H9 (cell line): Measurements from ENCODE around the gene FREY1. TPM values are rescaled to one million over a fixed set of nuclear protein-coding genes. Genes with fewer than 3 reads are reported as not detected.

Experiments used
- DNase-seq: peaks from one replicate; pipeline ENCODE4 v3.0.0-alpha.2; 2017
- H2AFZ ChIP-seq: one replicate; pipeline ENCODE4 v1.6.1; 2013; ENCODE audit warnings: mild to moderate bottlenecking, low read length, control low read depth, moderate library complexity
- H2AK5ac ChIP-seq: 2 replicates; pipeline ENCODE4 v1.6.1; 2013; ENCODE audit warnings: low read length, control low read depth, mixed read lengths; ENCODE audit not compliant: insufficient read length
- H2BK120ac ChIP-seq: one replicate; pipeline ENCODE4 v1.6.1; 2013; ENCODE audit warnings: low read depth, mild to moderate bottlenecking, low read length, control low read depth, inconsistent platforms; ENCODE audit not compliant: poor library complexity, severe bottlenecking
- H2BK12ac ChIP-seq: 2 replicates; pipeline ENCODE4 v1.6.1; 2013; ENCODE audit warnings: low read length, control low read depth, mixed read lengths, low read depth; ENCODE audit not compliant: insufficient read length
- H2BK15ac ChIP-seq: 2 replicates; pipeline ENCODE4 v1.6.1; 2013; ENCODE audit warnings: low read depth, low read length, control low read depth
- H2BK20ac ChIP-seq: one replicate; pipeline ENCODE4 v1.6.1; 2013; ENCODE audit warnings: low read depth, mild to moderate bottlenecking, low read length, control low read depth, inconsistent platforms; ENCODE audit not compliant: poor library complexity, severe bottlenecking
- H2BK5ac ChIP-seq: 2 replicates; pipeline ENCODE4 v1.6.1; 2013; ENCODE audit warnings: low read length, control low read depth, mixed read lengths; ENCODE audit not compliant: insufficient read length
- H3K14ac ChIP-seq: 2 replicates; pipeline ENCODE4 v1.6.1; 2013; ENCODE audit warnings: low read length, control low read depth; ENCODE audit not compliant: insufficient read depth
- H3K18ac ChIP-seq: 2 replicates; pipeline ENCODE4 v1.6.1; 2013; ENCODE audit warnings: low read depth, mild to moderate bottlenecking, mixed read lengths, low read length, control low read depth; ENCODE audit not compliant: insufficient read length
- H3K23ac ChIP-seq: 2 replicates; pipeline ENCODE4 v1.6.1; 2013; ENCODE audit warnings: low read length, control low read depth, mixed read lengths, low read depth; ENCODE audit not compliant: insufficient read length
- H3K23me2 ChIP-seq: 2 replicates; pipeline ENCODE4 v1.6.1; 2013; ENCODE audit warnings: low read depth, mild to moderate bottlenecking, mixed read lengths, low read length, control low read depth; ENCODE audit not compliant: insufficient read length, poor library complexity, severe bottlenecking
- H3K27ac ChIP-seq: 2 replicates; pipeline ENCODE4 v1.5.1; 2013; ENCODE audit warnings: low read length, control low read depth, mixed read lengths, low read depth; ENCODE audit not compliant: insufficient read length
- H3K27me3 ChIP-seq: 2 replicates; pipeline ENCODE4 v1.6.1; 2013; ENCODE audit warnings: low read length, control low read depth, inconsistent platforms; ENCODE audit not compliant: insufficient read depth
- H3K4ac ChIP-seq: 2 replicates; pipeline ENCODE4 v1.6.1; 2013; ENCODE audit warnings: low read depth, mild to moderate bottlenecking, control low read depth, inconsistent platforms, low read length, moderate library complexity
- H3K4me1 ChIP-seq: 2 replicates; pipeline ENCODE4 v1.6.1; 2013; ENCODE audit warnings: low read length, control low read depth, inconsistent platforms; ENCODE audit not compliant: insufficient read depth
- H3K4me2 ChIP-seq: 2 replicates; pipeline ENCODE4 v1.6.1; 2013; ENCODE audit warnings: low read length, control low read depth, mixed read lengths; ENCODE audit not compliant: insufficient read length, insufficient read depth
- H3K56ac ChIP-seq: 2 replicates; pipeline ENCODE4 v1.6.1; 2013; ENCODE audit warnings: low read depth, mild to moderate bottlenecking, mixed read lengths, low read length, control low read depth; ENCODE audit not compliant: insufficient read length
- H3K79me1 ChIP-seq: 2 replicates; pipeline ENCODE4 v1.6.1; 2013; ENCODE audit warnings: low read depth, mild to moderate bottlenecking, moderate library complexity, low read length, control low read depth, inconsistent platforms; ENCODE audit not compliant: insufficient read depth, poor library complexity, severe bottlenecking
- H3K79me2 ChIP-seq: 2 replicates; pipeline ENCODE4 v1.6.1; 2013; ENCODE audit warnings: low read length, control low read depth, inconsistent platforms; ENCODE audit not compliant: insufficient read depth
- H3K9ac ChIP-seq: 2 replicates; pipeline ENCODE4 v1.6.1; 2013; ENCODE audit warnings: low read length, control low read depth, mixed read lengths; ENCODE audit not compliant: insufficient read length; ENCODE audit errors: extremely low read depth
- H3K9me3 ChIP-seq: one replicate; pipeline ENCODE4 v1.6.1; 2013; ENCODE audit warnings: low read depth, low read length, inconsistent platforms; ENCODE audit not compliant: control insufficient read depth
- H3T11ph ChIP-seq: one replicate; pipeline ENCODE4 v1.6.1; 2013; ENCODE audit warnings: mild to moderate bottlenecking, low read length, control low read depth, inconsistent platforms
- H4K20me1 ChIP-seq: one replicate; pipeline ENCODE4 v1.6.1; 2013; ENCODE audit not compliant: control insufficient read depth, insufficient read length, insufficient read depth
- H4K5ac ChIP-seq: 2 replicates; pipeline ENCODE4 v1.6.1; 2013; ENCODE audit warnings: low read depth, mild to moderate bottlenecking, mixed read lengths, low read length, control low read depth; ENCODE audit not compliant: insufficient read length
- H4K8ac ChIP-seq: replicated peaks from 2 replicates; pipeline ENCODE4 v1.6.1; 2013; ENCODE audit warnings: low read length, control low read depth, mixed read lengths, low read depth; ENCODE audit not compliant: insufficient read length
- H4K91ac ChIP-seq: 2 replicates; pipeline ENCODE4 v1.6.1; 2013; ENCODE audit warnings: low read depth, mild to moderate bottlenecking, moderate library complexity, mixed read lengths, low read length, control low read depth; ENCODE audit not compliant: insufficient read length
- H3K27ac Mint-ChIP-seq, 3 experiments: 2 replicates in 2 of 3; 3 replicates in 1 of 3; pipeline ENCODE4 v1.8.0; 2020 to 2021; ENCODE audit warnings: mixed read lengths in 3 of 3, mild to moderate bottlenecking in 1 of 3, moderate library complexity in 1 of 3
- H3K27me3 Mint-ChIP-seq: 2 replicates; pipeline ENCODE4 v1.8.0; 2021; ENCODE audit warnings: low read depth, mild to moderate bottlenecking, moderate library complexity, mixed read lengths
- H3K36me3 Mint-ChIP-seq, 3 experiments: 2 replicates in 2 of 3; 3 replicates in 1 of 3; pipeline ENCODE4 v1.8.0; 2020 to 2021; ENCODE audit warnings: low read depth in 3 of 3, mixed read lengths in 3 of 3; ENCODE audit not compliant: insufficient read depth in 1 of 3
- H3K4me1 Mint-ChIP-seq, 2 experiments: 2 replicates each; pipeline ENCODE4 v1.8.0; 2020; ENCODE audit warnings: mixed read lengths in 2 of 2
- H3K4me3 Mint-ChIP-seq, 2 experiments: 2 replicates in 1 of 2; 3 replicates in 1 of 2; pipeline ENCODE4 v1.8.0; 2020 to 2021; ENCODE audit warnings: mild to moderate bottlenecking in 2 of 2, mixed read lengths in 2 of 2, moderate library complexity in 1 of 2
- H3K9me3 Mint-ChIP-seq, 2 experiments: 2 replicates in 1 of 2; 3 replicates in 1 of 2; pipeline ENCODE4 v1.8.0; 2020; ENCODE audit warnings: mild to moderate bottlenecking in 2 of 2, mixed read lengths in 2 of 2, moderate library complexity in 1 of 2
- CTCF ChIP-seq: fragments of 200-600 bp; sonication (generic); conservative IDR thresholded peaks from 3 replicates; pipeline ENCODE4 v1.8.0; 2021; ENCODE audit warnings: antibody characterized with exemption, mild to moderate bottlenecking
- WGBS: extraction: QIAGEN DNeasy Blood & Tissue Kit; methylation state at CpG from one replicate; pipeline ENCODE4 v1.1.7; 2013; ENCODE audit warnings: missing lambda C conversion rate, low lambda C conversion rate, mixed read lengths; ENCODE audit not compliant: insufficient read length; ENCODE audit errors: extremely low coverage; 5-methylcytosine and 5-hydroxymethylcytosine counted together
- total RNA-seq: library from RNA; stranded (reverse); gene quantifications from 2 replicates; pipeline ENCODE4 v1.2.1, GENCODE V29; 2021

Gene FREY1
- total RNA-seq, 1 experiment from 2014 or later, result 2.1 TPM

GRCh38 chr11:45937916-45938315 is 30.8 kb upstream of the FREY1 start:
- Histone ChIP-seq H3K4me1 (0 out of 2 replicates have a peak, but pooled peaks cover 2% of the 10 kb centered on the region), H4K91ac (no peak overlapping the region), H3K27me3 (no peaks in the 10 kb centered on the region), H2BK120ac (no peak overlapping the region), H2BK20ac (no peak overlapping the region), H2AFZ (no peak overlapping the region), H2BK5ac (no peak overlapping the region), H3K14ac (no peak overlapping the region), H3K18ac (no peak overlapping the region), H3T11ph (no peak overlapping the region), H3K23me2 (no peaks in the 10 kb centered on the region), H2BK12ac (no peak overlapping the region), H3K79me2 (no peaks in the 10 kb centered on the region), H2BK15ac (no peak overlapping the region), H3K79me1 (no peaks in the 10 kb centered on the region), H3K27ac (no peak overlapping the region), H4K8ac (no peak overlapping the region), H3K9me3 (no peaks in the 10 kb centered on the region), H3K9ac (no peak overlapping the region), H4K20me1 (no peaks in the 10 kb centered on the region), H2AK5ac (no peak overlapping the region), H4K5ac (no peak overlapping the region), H3K4me2 (no peak overlapping the region), H3K56ac (no peak overlapping the region), H3K4ac (no peak overlapping the region), H3K23ac (no peak overlapping the region)
- Mint-ChIP-seq H3K4me3 (no peak overlapping the region), H3K4me1 (peaks cover 10 to 20% of the 10 kb centered on the region in 2 experiments), H3K27me3 (no peaks in the 10 kb centered on the region), H3K36me3 (peaks cover 0 to 26% (median 25%) of the 10 kb centered on the region in 3 experiments; a peak in 6 of 7 replicates), H3K9me3 (no peaks in the 10 kb centered on the region), H3K27ac (peak overlapping the region in 2 of 3 experiments; percentile 60 to 77; a peak in 1 of 7 replicates)
- DNase-seq, result peak; percentile 40
- no peak for TF ChIP-seq CTCF
- no CpG with 5 or more reads among the region's 10 CpGs for WGBS
